Fibroblast of skin of right biceps (primary cell): ENCODE results near the gene ABHD16B.

ENCODE experiments used
- DNase-seq: peaks from one replicate; pipeline ENCODE4 v3.0.0-alpha.2; 2013

Gene ABHD16B

DNA sequence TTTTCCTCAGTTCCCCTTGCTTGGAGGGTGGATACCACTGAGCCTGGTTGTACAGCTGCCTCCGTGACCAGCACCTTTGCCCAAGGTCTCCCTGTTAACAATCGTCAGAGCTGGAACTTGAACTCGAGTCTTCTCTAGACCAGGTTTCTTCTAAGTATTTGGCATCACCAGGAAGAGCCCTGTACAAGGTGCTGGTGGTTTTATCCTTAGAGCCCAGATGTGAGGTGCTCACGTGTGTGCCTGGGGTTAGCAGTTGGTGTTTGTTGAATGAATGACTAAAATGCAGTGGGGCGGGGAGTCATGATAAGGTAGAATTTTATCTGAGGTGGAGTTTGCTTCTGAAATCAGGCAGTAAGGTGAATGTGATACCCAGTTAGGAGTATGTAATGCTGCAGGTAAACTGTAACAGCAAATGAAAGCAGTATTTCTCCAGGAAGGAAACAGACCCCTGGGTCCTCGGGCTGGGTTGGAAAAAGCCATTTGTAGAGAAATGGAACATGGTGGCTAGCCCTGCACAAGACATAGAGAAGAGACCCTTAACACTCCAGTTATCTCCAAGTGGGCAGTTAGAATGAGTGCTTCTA is 36.8 kb downstream of the ABHD16B start:
- DNase-seq: no peak

DNA sequence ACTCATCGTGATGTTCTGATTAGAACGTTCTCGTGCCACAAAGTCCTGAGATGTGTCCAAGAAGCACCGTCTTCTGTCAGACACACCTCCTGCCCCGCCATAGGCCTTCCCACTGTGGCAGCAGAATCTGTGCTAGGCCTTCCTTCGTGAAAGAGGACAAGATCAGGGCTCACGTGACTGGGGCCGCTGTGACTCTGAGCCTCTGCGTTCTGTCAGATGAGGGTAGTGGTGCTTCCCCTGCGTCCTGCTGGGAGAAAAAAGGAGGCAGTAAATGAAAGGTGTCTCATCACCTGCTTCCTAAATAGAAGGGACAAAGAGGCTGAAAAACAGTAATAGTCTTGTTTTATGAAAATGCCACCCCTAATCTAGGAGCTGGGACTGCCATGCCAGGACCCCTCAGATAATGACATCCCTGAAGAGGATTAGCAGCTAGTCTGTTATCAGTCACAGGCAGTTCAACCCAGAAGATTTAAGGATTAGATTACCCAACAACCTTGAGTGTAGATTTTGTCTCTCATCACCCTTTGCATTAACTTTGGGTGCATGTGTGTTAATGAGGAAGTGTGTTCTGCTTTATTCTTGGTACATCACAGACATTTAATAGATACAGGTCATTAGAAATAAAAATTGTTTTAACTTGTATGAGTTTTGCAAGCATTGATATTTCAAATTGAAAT is 37.7 kb downstream of the ABHD16B start:
- no peak for DNase-seq

DNA sequence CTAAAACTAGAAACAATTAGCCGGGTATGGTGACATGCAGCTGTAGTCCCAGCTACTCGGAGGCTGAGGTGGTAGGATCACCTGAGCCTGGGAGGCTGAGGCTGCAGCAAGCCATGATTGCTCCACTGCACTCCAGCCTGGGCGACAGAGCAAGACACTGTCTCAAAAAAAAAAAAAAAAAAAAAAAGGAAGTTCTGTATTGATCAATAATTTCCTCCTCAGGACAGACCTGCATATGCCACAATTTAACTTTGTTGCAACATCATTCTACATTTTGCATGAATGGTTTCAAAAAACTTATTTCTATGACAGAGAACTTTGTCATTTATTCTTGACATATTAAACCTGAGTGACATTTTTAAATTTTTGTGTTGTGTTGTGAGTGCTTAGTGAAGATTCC is 39.1 kb downstream of the ABHD16B start:
- DNase-seq: no peak

DNA sequence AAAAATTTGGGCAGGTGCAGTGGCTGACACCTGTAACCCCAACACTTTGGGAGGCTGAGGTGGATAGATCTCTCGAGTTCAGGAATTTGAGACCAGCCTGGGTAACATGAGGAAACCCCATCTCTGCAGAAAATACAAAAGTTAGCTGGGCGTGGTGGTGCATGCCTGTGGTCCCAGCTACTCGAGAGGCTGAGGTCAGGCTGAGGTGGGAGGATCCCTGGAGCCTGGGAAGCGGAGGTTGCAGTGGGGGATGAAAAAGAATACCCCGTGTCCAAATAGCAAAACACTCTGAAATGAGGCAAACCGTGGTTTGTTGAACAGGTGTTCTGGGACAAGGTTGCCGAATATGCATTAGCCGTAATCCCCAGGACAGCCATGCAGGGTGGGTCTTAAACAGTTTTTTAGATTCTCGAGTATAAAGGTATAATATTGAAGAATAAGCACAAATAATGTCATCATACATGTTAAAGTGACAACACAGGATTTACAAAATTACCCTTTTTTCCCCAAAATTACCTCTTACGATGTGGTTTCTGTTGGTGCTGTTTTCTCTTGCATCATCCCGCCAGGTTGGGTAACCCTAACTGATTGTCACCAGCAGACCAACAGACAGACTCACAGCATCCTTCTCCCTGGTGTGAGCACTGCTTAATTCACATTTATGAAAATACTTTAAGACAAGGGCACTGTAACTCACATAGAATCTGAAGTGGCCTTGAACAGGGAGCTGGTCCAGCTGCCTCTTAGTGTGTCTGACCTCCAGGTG is 42.7 kb downstream of the ABHD16B start:
- DNase-seq: no peak

DNA sequence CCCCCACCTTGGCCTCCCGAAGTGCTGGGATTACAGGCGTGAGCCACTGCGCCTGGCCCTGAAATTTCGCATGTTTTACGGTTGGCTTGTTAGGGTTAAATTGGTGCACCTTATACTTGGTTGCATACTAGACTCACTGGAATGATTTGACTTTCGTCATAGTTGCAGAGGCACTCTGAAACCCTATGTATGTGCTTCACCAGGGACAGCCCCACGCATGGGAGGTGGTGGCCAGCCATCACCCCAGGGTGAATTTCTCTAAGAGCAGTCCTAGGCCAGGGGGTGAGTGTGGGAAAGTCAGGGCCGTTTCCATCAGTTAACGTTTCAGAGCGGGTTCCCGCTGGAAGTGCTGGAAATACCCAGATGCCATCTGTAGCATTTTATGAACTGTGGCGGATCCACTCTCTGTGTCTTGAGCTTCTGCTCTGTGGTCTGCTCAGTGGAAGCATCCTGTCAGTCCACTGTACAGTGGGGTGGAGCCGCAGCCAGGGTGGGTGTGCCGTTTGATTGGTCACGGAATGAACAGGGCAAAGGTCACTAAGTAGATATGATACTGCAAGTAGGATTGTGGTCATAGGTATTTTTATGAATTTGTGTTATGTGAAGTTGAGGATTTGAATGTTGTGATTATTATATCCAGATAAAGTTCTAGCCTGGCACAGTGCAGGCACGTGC is 46.8 kb downstream of the ABHD16B start:
- no peak for DNase-seq

DNA sequence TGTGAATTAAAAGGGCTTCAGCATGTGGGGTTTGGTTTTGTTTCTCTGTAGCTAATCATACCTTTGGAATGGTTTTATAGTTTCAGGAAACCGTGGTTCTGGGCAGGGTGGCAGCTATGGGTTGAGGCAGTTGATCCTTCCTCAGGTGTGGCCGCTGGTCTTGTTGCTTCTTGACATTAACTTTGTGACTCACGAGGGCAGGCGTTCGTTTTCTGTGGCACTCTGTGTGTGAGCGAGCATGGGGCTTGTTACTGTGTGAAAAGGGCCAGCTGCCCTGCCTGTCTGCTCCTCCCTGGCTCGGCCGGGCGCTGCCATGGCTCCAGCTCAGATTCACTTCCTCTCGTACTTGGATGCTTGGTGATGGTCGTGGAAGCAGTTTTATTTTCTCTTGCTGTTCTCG is 49.9 kb downstream of the ABHD16B start:
- no peak for DNase-seq
